Measurements from ENCODE around the gene CEMIP2.

Gene CEMIP2

DNA sequence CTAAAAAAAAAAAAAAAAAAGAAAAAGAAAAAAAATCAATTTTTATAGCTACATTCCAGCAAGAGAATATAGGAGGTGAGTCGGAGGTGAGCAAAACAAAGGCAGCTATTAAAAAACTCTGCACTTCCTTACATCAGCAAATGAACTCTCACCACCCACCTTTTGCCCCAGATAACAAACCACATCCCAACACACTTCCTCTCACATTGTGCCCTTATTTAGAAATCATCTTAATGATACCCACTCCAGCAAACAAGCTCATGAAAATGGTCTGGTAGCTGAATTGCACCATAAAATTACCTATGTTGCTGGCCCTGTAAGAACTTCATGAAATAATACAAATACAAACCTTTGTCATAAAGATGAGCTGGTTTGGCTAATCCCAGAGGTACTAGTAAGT, 82.9 kb downstream of the CEMIP2 start:
- H3K4me3 ChIP-seq (ENCODE audit: control insufficient read depth in 1 of 7, extremely low read depth in 1 of 7, insufficient read depth in 4 of 7, low read depth in 2 of 7, low read length in 6 of 7), result peak overlapping the region in 1 of 7 experiments; percentile 28
- CTCF ChIA-PET, result interaction anchor here (0.7 to 3.3 kb wide), 15 partner anchors 11 to 83 kb away, joined by 3 to 26 read pairs (median 5); partner anchors contain the start of gene CEMIP2
- peaks cover 0 to 11% (median 6%) of the 10 kb centered on the region in 4 experiments for H3K36me3 ChIP-seq (ENCODE audit: control insufficient read depth in 4 of 4, insufficient read depth in 4 of 4, low read length in 3 of 4)
- no peaks in the 10 kb centered on the region for H3K9me3 ChIP-seq (ENCODE audit: control extremely low read depth in 1 of 5, control insufficient read depth in 4 of 5, insufficient read depth in 2 of 5, low read depth in 1 of 5, low read length in 4 of 5)
- POLR2A ChIA-PET, result interaction anchor here (0.6 to 1.2 kb wide), 6 partner anchors 12 to 1266 kb away, joined by 3 to 5 read pairs (median 3); partner anchors contain the start of gene CEMIP2
- WGBS (ENCODE audit: insufficient coverage), result no CpG with 5 or more reads among the region's 1 CpG
- H3K27ac ChIP-seq (ENCODE audit: insufficient read depth in 1 of 2, low read depth in 1 of 2, low read length in 2 of 2, poor library complexity in 1 of 2, severe bottlenecking in 2 of 2), result no peak overlapping the region
- no peaks in the 10 kb centered on the region for H3K27me3 ChIP-seq (replicated peaks in 2 of 5; ENCODE audit: control insufficient read depth in 4 of 5, insufficient read depth in 5 of 5, low read length in 4 of 5)
- DNase-seq, result peak; percentile 85 to 96 (median 92)
- H3K4me1 ChIP-seq (ENCODE audit: control extremely low read depth in 1 of 4, control insufficient read depth in 4 of 4, insufficient read depth in 4 of 4, low read length in 3 of 4), result peaks cover 17 to 51% (median 35%) of the 10 kb centered on the region in 4 experiments

DNA sequence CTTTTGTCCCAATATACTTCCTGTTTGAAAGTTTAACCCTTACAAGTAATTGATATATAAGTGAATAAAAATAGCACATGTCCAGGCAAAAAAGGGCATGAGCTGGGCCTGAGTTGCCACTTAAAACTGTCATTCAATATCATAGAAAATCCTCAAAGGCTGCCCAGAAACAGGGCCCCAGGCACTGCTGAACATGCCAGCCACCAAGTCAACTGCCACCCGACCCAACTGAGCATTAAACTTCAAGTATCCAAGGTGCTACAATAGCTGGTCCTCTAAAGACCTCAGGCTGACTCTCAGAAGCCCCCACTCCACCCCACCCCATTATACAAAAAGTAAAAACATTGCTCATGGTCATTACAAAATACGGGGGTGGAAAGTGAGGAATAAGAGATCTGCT, 83.7 kb downstream of the CEMIP2 start:
- WGBS (ENCODE audit: insufficient coverage), result 17% methylated on average over 1 of the region's 2 CpGs
- Histone ChIP-seq H3K4me3 (ENCODE audit: control insufficient read depth in 1 of 7, extremely low read depth in 1 of 7, insufficient read depth in 4 of 7, low read depth in 2 of 7, low read length in 6 of 7) (peak overlapping the region in 1 of 7 experiments; percentile 21), H3K27ac (ENCODE audit: insufficient read depth in 1 of 2, low read depth in 1 of 2, low read length in 2 of 2, poor library complexity in 1 of 2, severe bottlenecking in 2 of 2) (no peak overlapping the region), H3K27me3 (replicated peaks in 2 of 5; ENCODE audit: control insufficient read depth in 4 of 5, insufficient read depth in 5 of 5, low read length in 4 of 5) (no peaks in the 10 kb centered on the region), H3K4me1 (ENCODE audit: control extremely low read depth in 1 of 4, control insufficient read depth in 4 of 4, insufficient read depth in 4 of 4, low read length in 3 of 4) (peaks cover 19 to 57% (median 40%) of the 10 kb centered on the region in 4 experiments), H3K9me3 (ENCODE audit: control extremely low read depth in 1 of 5, control insufficient read depth in 4 of 5, insufficient read depth in 2 of 5, low read depth in 1 of 5, low read length in 4 of 5) (no peaks in the 10 kb centered on the region), H3K36me3 (ENCODE audit: control insufficient read depth in 4 of 4, insufficient read depth in 4 of 4, low read length in 3 of 4) (peaks cover 0 to 4% (median 2%) of the 10 kb centered on the region in 4 experiments)
- ChIA-PET POLR2A (interaction anchor here (1.2 kb wide), 1 partner anchor 37 kb away, joined by 3 read pairs; no protein-coding TSS in a partner anchor), CTCF (interaction anchor here (0.8 to 3.3 kb wide), 17 partner anchors 12 to 292 kb away, joined by 3 to 26 read pairs (median 4); partner anchors contain the start of gene CEMIP2)
- DNase-seq, result no peak

DNA sequence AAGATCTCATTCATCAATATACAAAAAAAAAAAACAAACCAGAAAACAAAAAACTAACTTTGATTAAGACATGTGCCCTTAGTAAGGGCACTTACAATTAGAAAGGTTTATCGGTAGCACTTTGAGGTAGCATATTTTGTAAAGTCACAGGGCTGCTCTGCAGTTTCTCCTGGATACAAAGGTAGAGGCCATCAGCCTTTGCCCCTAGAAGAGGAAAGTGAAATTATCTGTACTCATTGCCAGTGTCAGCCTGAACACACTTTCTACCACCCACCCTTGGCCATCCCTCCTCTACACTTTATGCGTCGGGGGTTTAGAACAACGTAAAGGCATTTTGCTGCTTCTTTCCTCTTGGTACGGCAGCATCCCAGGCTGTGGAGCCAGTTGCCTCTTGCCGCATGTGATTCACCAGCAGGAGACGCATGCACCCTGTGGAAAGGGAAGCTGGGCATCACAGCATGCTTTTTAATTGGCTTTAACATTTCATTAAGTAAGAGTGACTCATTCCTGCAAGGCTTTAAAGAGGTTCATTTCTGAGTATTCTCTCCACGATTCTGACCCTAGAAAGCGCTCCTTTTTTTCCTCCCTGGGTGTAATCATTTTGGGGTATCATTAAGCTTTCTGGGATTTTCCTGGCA, 84.6 kb downstream of the CEMIP2 start:
- POLR2A ChIA-PET, result interaction anchor here (1.2 kb wide), 1 partner anchor 36 kb away, joined by 3 read pairs; no protein-coding TSS in a partner anchor
- DNase-seq, result peak; percentile 78 to 89 (median 86)
- CTCF ChIA-PET, result interaction anchor here (1.0 to 3.3 kb wide), 14 partner anchors 11 to 293 kb away, joined by 3 to 26 read pairs (median 4); partner anchors contain the start of gene CEMIP2

DNA sequence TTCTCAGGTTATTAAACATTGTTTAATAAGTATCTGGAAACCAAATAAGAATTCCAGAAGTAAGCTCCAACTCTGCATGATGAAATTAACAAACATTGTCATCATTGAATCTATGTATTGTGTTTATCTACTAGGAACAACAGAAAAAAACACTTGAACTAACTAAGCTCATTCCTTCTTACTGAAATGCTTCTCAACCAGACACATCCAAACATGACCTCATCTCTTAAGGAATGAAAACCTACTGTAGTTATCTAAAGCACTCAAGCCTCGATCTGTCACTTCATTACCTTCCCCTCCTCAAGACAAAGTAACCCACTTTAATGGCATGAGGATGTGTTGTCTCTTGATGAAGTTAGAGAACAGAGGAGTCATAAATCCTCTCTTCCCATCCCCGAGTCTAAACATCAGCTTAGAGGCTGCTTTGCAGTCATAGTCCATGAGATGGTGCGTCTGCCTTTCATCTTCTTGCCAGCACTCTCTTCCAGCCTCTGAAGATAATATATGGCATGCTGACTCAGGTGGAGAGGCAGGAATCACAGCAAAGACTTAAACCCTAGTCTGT, 86.5 kb downstream of the CEMIP2 start:
- Histone ChIP-seq H3K36me3 (ENCODE audit: control insufficient read depth in 4 of 4, insufficient read depth in 4 of 4, low read length in 3 of 4) (no peaks in the 10 kb centered on the region), H3K4me1 (ENCODE audit: control extremely low read depth in 1 of 4, control insufficient read depth in 4 of 4, insufficient read depth in 4 of 4, low read length in 3 of 4) (peaks cover 25 to 80% (median 55%) of the 10 kb centered on the region in 4 experiments), H3K27ac (ENCODE audit: insufficient read depth in 1 of 2, low read depth in 1 of 2, low read length in 2 of 2, poor library complexity in 1 of 2, severe bottlenecking in 2 of 2) (no peak overlapping the region), H3K27me3 (replicated peaks in 2 of 5; ENCODE audit: control insufficient read depth in 4 of 5, insufficient read depth in 5 of 5, low read length in 4 of 5) (no peaks in the 10 kb centered on the region), H3K4me3 (ENCODE audit: control insufficient read depth in 1 of 7, extremely low read depth in 1 of 7, insufficient read depth in 4 of 7, low read depth in 2 of 7, low read length in 6 of 7) (no peak overlapping the region), H3K9me3 (ENCODE audit: control extremely low read depth in 1 of 5, control insufficient read depth in 4 of 5, insufficient read depth in 2 of 5, low read depth in 1 of 5, low read length in 4 of 5) (no peaks in the 10 kb centered on the region)
- CTCF ChIA-PET, result interaction anchor here (0.8 to 3.1 kb wide), 12 partner anchors 10 to 90 kb away, joined by 3 to 25 read pairs (median 4); no protein-coding TSS in a partner anchor
- no peak for DNase-seq
- POLR2A ChIA-PET, result no interaction called here
- WGBS (ENCODE audit: insufficient coverage), result 82% methylated on average over 2 of the region's 3 CpGs

More for the DNA sequence above, 84.6 kb downstream of the CEMIP2 start:
- WGBS (ENCODE audit: insufficient coverage), result 54% methylated on average over 7 of the region's 9 CpGs
- H3K4me1 ChIP-seq (ENCODE audit: control extremely low read depth in 1 of 4, control insufficient read depth in 4 of 4, insufficient read depth in 4 of 4, low read length in 3 of 4), result peaks cover 19 to 62% (median 40%) of the 10 kb centered on the region in 4 experiments
- H3K36me3 ChIP-seq (ENCODE audit: control insufficient read depth in 4 of 4, insufficient read depth in 4 of 4, low read length in 3 of 4), result no peaks in the 10 kb centered on the region
- H3K4me3 ChIP-seq (ENCODE audit: control insufficient read depth in 1 of 7, extremely low read depth in 1 of 7, insufficient read depth in 4 of 7, low read depth in 2 of 7, low read length in 6 of 7), result peak overlapping the region in 1 of 7 experiments; percentile 3
- no peak overlapping the region for H3K27ac ChIP-seq (ENCODE audit: insufficient read depth in 1 of 2, low read depth in 1 of 2, low read length in 2 of 2, poor library complexity in 1 of 2, severe bottlenecking in 2 of 2)
- no peaks in the 10 kb centered on the region for H3K27me3 ChIP-seq (replicated peaks in 2 of 5; ENCODE audit: control insufficient read depth in 4 of 5, insufficient read depth in 5 of 5, low read length in 4 of 5)
- no peaks in the 10 kb centered on the region for H3K9me3 ChIP-seq (ENCODE audit: control extremely low read depth in 1 of 5, control insufficient read depth in 4 of 5, insufficient read depth in 2 of 5, low read depth in 1 of 5, low read length in 4 of 5)

DNA sequence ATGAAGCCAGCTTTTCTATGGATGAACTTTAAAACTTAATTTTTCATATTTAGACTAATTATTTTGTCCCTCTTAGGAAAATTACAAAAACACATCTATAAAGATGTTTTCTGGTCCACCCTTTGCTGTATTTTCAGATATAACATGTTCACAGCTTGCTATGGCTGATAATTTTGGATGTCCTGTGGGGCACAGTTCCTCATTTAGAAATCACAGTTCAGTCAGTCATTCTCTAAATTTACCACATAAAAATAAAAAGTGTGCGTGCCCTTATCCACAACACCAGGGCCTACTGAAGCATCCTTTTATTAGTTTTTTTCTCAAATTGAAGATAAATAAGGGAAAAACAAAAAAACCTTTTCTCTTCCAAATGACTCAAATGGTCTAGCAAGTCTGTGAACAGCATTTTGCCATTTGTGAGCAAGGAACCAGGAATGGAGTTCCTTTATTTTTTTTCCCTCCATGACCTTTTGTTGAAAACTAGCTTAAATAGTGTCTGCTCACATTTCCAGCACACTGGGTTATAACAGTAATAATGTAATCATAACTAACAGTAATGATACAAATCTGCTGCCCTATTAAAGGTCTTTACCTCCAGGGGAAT, 87.1 kb downstream of the CEMIP2 start:
- CTCF ChIA-PET, result interaction anchor here (0.9 to 3.1 kb wide), 9 partner anchors 9 to 91 kb away, joined by 3 to 25 read pairs (median 5); no protein-coding TSS in a partner anchor
- Histone ChIP-seq H3K9me3 (ENCODE audit: control extremely low read depth in 1 of 5, control insufficient read depth in 4 of 5, insufficient read depth in 2 of 5, low read depth in 1 of 5, low read length in 4 of 5) (no peaks in the 10 kb centered on the region), H3K27me3 (replicated peaks in 2 of 5; ENCODE audit: control insufficient read depth in 4 of 5, insufficient read depth in 5 of 5, low read length in 4 of 5) (no peaks in the 10 kb centered on the region), H3K36me3 (ENCODE audit: control insufficient read depth in 4 of 4, insufficient read depth in 4 of 4, low read length in 3 of 4) (no peaks in the 10 kb centered on the region), H3K27ac (ENCODE audit: insufficient read depth in 1 of 2, low read depth in 1 of 2, low read length in 2 of 2, poor library complexity in 1 of 2, severe bottlenecking in 2 of 2) (no peak overlapping the region), H3K4me1 (ENCODE audit: control extremely low read depth in 1 of 4, control insufficient read depth in 4 of 4, insufficient read depth in 4 of 4, low read length in 3 of 4) (peaks cover 19 to 81% (median 56%) of the 10 kb centered on the region in 4 experiments), H3K4me3 (ENCODE audit: control insufficient read depth in 1 of 7, extremely low read depth in 1 of 7, insufficient read depth in 4 of 7, low read depth in 2 of 7, low read length in 6 of 7) (no peak overlapping the region)
- POLR2A ChIA-PET, result no interaction called here
- no CpG with 5 or more reads among the region's 1 CpG for WGBS (ENCODE audit: insufficient coverage)
- peak in 2 of 3 donors; percentile 49 to 72 for DNase-seq

DNA sequence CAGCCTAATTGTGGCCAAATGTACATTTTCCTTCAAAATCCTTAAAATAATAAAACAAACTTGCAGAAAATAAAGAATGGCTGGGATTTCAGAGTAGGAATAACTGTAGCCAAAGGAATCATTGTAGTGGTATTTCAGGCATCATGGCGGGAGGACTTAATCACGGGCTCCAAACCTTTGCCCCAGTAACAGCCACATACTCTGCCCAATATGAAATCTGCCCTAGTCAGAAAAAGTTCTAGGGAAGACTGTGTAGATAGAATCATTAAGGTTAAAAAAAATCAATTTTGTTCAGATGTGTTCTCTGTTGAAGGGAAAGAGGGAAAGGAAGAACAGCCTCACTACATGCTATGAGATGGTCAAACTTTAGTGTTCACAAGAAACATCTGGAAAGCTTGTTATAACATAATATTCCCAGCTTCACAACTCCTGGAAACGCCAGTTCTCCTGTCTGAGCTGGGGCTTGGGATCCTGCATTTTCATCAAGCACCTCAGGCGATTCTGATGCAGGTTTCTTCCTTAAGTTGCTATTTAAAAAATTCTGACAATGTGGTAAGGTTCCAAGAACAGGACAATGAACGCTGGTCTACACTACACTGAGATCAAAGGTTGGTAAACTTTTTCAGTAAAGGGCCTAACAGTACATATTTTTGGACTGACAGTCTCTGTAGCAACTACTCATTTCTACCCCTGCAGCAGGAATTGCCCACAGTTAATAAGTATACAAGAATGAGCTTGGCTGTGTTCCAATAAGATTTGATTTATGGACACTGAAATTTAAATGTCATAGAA, 87.9 kb downstream of the CEMIP2 start:
- 10% methylated on average over 3 of the region's 5 CpGs for WGBS (ENCODE audit: insufficient coverage)
- no peak overlapping the region for H3K27ac ChIP-seq (ENCODE audit: insufficient read depth in 1 of 2, low read depth in 1 of 2, low read length in 2 of 2, poor library complexity in 1 of 2, severe bottlenecking in 2 of 2)
- POLR2A ChIA-PET, result no interaction called here
- peaks cover 11 to 73% (median 52%) of the 10 kb centered on the region in 4 experiments for H3K4me1 ChIP-seq (ENCODE audit: control extremely low read depth in 1 of 4, control insufficient read depth in 4 of 4, insufficient read depth in 4 of 4, low read length in 3 of 4)
- no peak overlapping the region for H3K4me3 ChIP-seq (ENCODE audit: control insufficient read depth in 1 of 7, extremely low read depth in 1 of 7, insufficient read depth in 4 of 7, low read depth in 2 of 7, low read length in 6 of 7)
- H3K27me3 ChIP-seq (replicated peaks in 2 of 5; ENCODE audit: control insufficient read depth in 4 of 5, insufficient read depth in 5 of 5, low read length in 4 of 5), result no peaks in the 10 kb centered on the region
- H3K36me3 ChIP-seq (ENCODE audit: control insufficient read depth in 4 of 4, insufficient read depth in 4 of 4, low read length in 3 of 4), result no peaks in the 10 kb centered on the region
- no peaks in the 10 kb centered on the region for H3K9me3 ChIP-seq (ENCODE audit: control extremely low read depth in 1 of 5, control insufficient read depth in 4 of 5, insufficient read depth in 2 of 5, low read depth in 1 of 5, low read length in 4 of 5)
- DNase-seq, result peak in 2 of 3 donors; percentile 41 to 53
- CTCF ChIA-PET, result interaction anchor here (1.4 to 3.1 kb wide), 4 partner anchors 8 to 39 kb away, joined by 3 to 25 read pairs (median 11); no protein-coding TSS in a partner anchor

Measured in common myeloid progenitor, CD34-positive (primary cell).